Calu3 (cell line): ENCODE results near the gene IFNGR2. TPM values are rescaled to one million over a fixed set of nuclear protein-coding genes. Genes with fewer than 3 reads are reported as not detected.

Source experiments
- BruUV-seq: library from RNA; stranded (reverse); fragments of 400-500 nt; replicated peaks from 2 replicates; lab custom pipeline; 2021; lab: Mats Ljungman, UMichigan
- CTCF ChIA-PET: fragments of 300-600 bp; sonication (Branson Sonifier 250); formaldehyde crosslinking; loops from one replicate; lab custom pipeline; 2022; ENCODE audit warnings: antibody characterized with exemption; lab: Charles Lee
- DNase-seq: peaks from one replicate; pipeline ENCODE4 v3.0.0; 2022
- H3K27ac Mint-ChIP-seq: one replicate; pipeline ENCODE4 v1.8.0; 2022; ENCODE audit warnings: mixed read lengths; ENCODE audit not compliant: unreplicated experiment
- H3K27me3 Mint-ChIP-seq: one replicate; pipeline ENCODE4 v1.8.0; 2022; ENCODE audit warnings: mixed read lengths; ENCODE audit not compliant: unreplicated experiment
- H3K36me3 Mint-ChIP-seq: one replicate; pipeline ENCODE4 v1.8.0; 2022; ENCODE audit warnings: mild to moderate bottlenecking, moderate library complexity, mixed read lengths; ENCODE audit not compliant: insufficient read depth, unreplicated experiment
- H3K4me1 Mint-ChIP-seq: one replicate; pipeline ENCODE4 v1.8.0; 2022; ENCODE audit warnings: mild to moderate bottlenecking, low read depth, mixed read lengths; ENCODE audit not compliant: unreplicated experiment
- H3K4me3 Mint-ChIP-seq: one replicate; pipeline ENCODE4 v1.8.0; 2022; ENCODE audit warnings: mild to moderate bottlenecking, low read depth, moderate library complexity, mixed read lengths; ENCODE audit not compliant: unreplicated experiment
- H3K9me3 Mint-ChIP-seq: one replicate; pipeline ENCODE4 v1.8.0; 2022; ENCODE audit warnings: low read depth, mixed read lengths; ENCODE audit not compliant: unreplicated experiment
- CTCF ChIP-seq: fragments of 200-600 bp; IDR thresholded peaks from one replicate; pipeline ENCODE4 v1.8.0; 2022; ENCODE audit warnings: antibody characterized with exemption; ENCODE audit not compliant: unreplicated experiment
- intact Hi-C: fragments of 100-400 bp; cut with micrococcal nuclease; formaldehyde crosslinking; loops from one replicate; pipeline ENCODE4 v1.10.0; 2022; ENCODE audit not compliant: unreplicated experiment
- total RNA-seq: library from RNA; stranded (reverse); gene quantifications from 2 replicates; pipeline ENCODE4 v1.2.3, GENCODE V29; 2022

Gene IFNGR2
- total RNA-seq, 1 experiment from 2014 or later = 59.8 TPM

DNA sequence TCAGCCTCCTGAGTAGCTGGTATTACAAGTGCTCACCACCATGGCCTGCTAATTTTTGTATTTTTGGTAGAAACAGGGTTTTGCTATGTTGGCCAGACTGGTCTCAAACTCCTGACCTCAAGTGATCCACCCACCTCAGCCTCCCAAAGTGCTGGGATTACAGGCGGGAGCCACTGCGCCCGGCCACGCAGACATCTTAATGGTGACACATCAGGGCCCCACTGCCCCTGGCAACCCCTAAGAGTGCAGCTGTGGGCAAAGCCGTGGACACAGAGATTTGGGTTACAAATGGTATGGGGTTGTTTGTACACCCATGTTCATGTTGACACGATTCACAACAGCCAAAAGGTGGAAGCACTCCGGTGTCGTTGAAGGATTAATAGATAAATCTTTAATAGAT, 29.8 kb downstream of the IFNGR2 start:
- Mint-ChIP-seq H3K4me3 (no peak overlapping the region), H3K27ac (peak overlapping the region; percentile 42), H3K27me3 (no peaks in the 10 kb centered on the region), H3K4me1 (peaks cover 18% of the 10 kb centered on the region), H3K9me3 (no peaks in the 10 kb centered on the region), H3K36me3 (peaks cover 59% of the 10 kb centered on the region)
- no peak for DNase-seq
- CTCF ChIA-PET = no interaction called here
- no peak for TF ChIP-seq CTCF
- no TSS peak for BruUV-seq
- intact Hi-C loops = no loop called here

DNA sequence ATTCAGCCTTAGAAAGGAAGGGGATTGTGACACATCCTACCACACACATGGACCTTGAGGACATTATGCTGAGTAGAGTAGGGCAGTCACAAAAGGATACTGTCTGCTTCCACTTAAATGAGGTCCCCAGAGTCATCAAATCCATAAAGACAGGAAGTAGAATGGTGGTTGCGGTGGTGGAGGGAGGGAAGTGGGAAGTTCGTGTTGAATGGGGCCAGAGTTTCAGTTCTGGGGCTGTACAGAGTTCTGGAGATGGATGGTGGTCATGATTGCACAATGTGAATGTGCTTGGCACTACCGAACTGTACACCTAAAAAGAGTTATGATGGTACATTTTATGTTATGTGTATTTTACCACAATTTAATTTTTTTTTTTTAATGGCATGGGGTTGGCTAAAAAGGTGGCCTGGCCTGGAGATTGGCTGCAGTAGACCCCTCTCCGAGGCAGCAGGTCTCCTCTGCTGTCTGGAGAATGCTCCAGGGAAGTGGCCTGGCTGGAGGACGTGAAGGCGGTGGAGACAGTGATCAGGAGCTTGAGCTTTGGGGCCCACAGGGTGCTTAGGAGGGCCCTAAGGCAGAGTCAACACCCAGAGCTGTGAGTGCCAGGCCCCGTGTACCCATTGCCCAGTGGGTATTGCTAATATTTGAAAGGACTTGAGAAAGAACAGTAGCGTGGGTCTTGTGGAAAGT, 30.4 kb downstream of the IFNGR2 start:
- CTCF ChIA-PET = no interaction called here
- DNase-seq = no peak
- no peak for TF ChIP-seq CTCF
- Mint-ChIP-seq H3K36me3 (peaks cover 58% of the 10 kb centered on the region), H3K9me3 (no peaks in the 10 kb centered on the region), H3K27me3 (no peaks in the 10 kb centered on the region), H3K27ac (peak overlapping the region; percentile 42), H3K4me3 (no peak overlapping the region), H3K4me1 (peaks cover 18% of the 10 kb centered on the region)
- no TSS peak for BruUV-seq
- intact Hi-C loops = no loop called here

DNA sequence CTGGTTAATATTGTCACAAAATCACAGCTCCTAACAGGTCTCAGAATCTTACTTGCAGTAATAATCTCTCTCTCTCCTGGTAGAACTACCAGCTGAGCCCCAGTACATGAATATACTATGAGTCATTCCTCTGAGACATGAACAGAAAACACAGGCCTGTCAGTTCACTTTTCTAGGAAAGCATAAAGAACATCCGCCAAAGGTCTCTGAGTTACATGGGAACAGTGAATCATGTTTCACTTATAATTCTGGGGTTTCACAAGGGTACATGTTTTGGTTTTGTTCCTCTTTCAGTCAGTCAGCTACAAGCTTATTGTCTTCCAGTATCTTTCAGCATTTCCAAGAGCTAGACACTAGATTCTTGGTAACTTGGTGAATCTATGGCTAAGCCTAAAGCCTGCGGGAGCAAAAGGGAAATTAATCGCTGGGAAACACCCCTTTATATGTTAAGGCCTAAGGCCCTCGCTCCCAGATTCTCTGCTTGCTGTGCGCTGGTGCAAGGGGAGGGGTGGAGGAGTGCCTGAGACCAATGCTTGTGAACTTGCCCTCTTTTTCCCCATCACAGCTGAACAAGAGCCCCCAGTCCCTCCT, 31.7 kb downstream of the IFNGR2 start:
- Mint-ChIP-seq H3K4me1 (peaks cover 18% of the 10 kb centered on the region), H3K27ac (peak overlapping the region; percentile 52), H3K36me3 (peaks cover 54% of the 10 kb centered on the region), H3K4me3 (no peak overlapping the region), H3K27me3 (no peaks in the 10 kb centered on the region), H3K9me3 (no peaks in the 10 kb centered on the region)
- peak; percentile 19 for DNase-seq
- TF ChIP-seq CTCF = no peak
- CTCF ChIA-PET = interaction anchor here (0.5 to 1.1 kb wide), 4 partner anchors 11 to 74 kb away, joined by 3 to 8 read pairs (median 6); no protein-coding TSS in a partner anchor
- BruUV-seq = no TSS peak
- intact Hi-C loops = no loop called here

DNA sequence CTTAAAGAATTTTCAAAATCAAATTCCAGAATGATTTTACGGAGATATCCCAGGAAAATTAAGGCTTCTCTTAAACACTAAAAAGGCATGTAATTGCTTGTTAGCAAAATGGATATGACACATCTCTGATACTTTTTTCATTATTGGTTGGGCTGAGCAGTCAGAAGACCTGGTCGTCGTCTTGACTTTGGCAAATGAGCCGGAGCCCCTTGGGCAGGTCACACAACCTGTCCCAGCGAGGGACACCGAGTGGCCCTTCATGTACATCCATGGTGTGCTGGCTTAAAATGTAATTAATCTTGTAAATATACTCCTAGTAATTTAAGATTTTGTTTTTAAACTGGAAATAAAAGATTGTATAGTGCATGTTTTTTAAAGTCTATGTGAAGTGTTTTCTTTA, 33.9 kb downstream of the IFNGR2 start:
- no peak for DNase-seq
- Mint-ChIP-seq H3K9me3 (no peaks in the 10 kb centered on the region), H3K4me3 (no peak overlapping the region), H3K27me3 (no peaks in the 10 kb centered on the region), H3K27ac (no peak overlapping the region), H3K4me1 (peaks cover 18% of the 10 kb centered on the region), H3K36me3 (peaks cover 55% of the 10 kb centered on the region)
- no TSS peak for BruUV-seq
- CTCF ChIA-PET = no interaction called here
- no peak for TF ChIP-seq CTCF
- intact Hi-C loops = no loop called here
